ENCODE results near the gene COPS3. TPM values are rescaled to one million over a fixed set of nuclear protein-coding genes. Genes with fewer than 3 reads are reported as not detected.
A peak's percentile ranks its signal among the peaks of the same experiment; 100 is the strongest.
"Not testable (repeated sequence)": the region's sequence is repeated elsewhere in the genome, so short reads cannot be mapped to it uniquely, and the experiment has no call there.

Gene COPS3
- total RNA-seq, 1 donor from 2014 or later, result 89.2 TPM

- not testable (repeated sequence) for H3K27ac ChIP-seq (ENCODE audit: low read depth, low read length); H3K9me3 ChIP-seq (ENCODE audit: control insufficient read depth in 3 of 3, low read length in 3 of 3); H3K9ac ChIP-seq (ENCODE audit: low read depth in 1 of 3, low read length in 3 of 3); H3K4me3 ChIP-seq (ENCODE audit: low read length in 3 of 3); H3K36me3 ChIP-seq (ENCODE audit: control insufficient read depth in 3 of 3, insufficient read depth in 3 of 3, low read length in 3 of 3)
- H3K27me3 ChIP-seq (ENCODE audit: control insufficient read depth in 3 of 3, insufficient read depth in 3 of 3, low read length in 3 of 3), result peaks cover 0 to 13% (median 0%) of the 10 kb centered on the region in 3 donors
- H3K4me1 ChIP-seq (ENCODE audit: control insufficient read depth in 3 of 3, insufficient read depth in 3 of 3, low read length in 3 of 3), result peaks cover 5 to 11% (median 5%) of the 10 kb centered on the region in 3 donors
These were observed 20.6 kb upstream of the COPS3 start for GRCh38 chr17:17301659-17302058.

GRCh38 chr17:17300624-17301568 lies 19.9 kb upstream of the COPS3 start:
- no peak overlapping the region for H3K27ac ChIP-seq (ENCODE audit: low read depth, low read length)
- H3K4me1 ChIP-seq (ENCODE audit: control insufficient read depth in 3 of 3, insufficient read depth in 3 of 3, low read length in 3 of 3), result peaks cover 5 to 11% (median 5%) of the 10 kb centered on the region in 3 donors
- H3K9ac ChIP-seq (ENCODE audit: low read depth in 1 of 3, low read length in 3 of 3), result peak overlapping the region in 2 of 3 donors; percentile 33 to 53
- H3K27me3 ChIP-seq (ENCODE audit: control insufficient read depth in 3 of 3, insufficient read depth in 3 of 3, low read length in 3 of 3), result peaks cover 0 to 13% (median 0%) of the 10 kb centered on the region in 3 donors
- no peaks in the 10 kb centered on the region for H3K9me3 ChIP-seq (ENCODE audit: control insufficient read depth in 3 of 3, low read length in 3 of 3)
- no peaks in the 10 kb centered on the region for H3K36me3 ChIP-seq (ENCODE audit: control insufficient read depth in 3 of 3, insufficient read depth in 3 of 3, low read length in 3 of 3)
- peak overlapping the region; percentile 29 to 38 (median 33) for H3K4me3 ChIP-seq (ENCODE audit: low read length in 3 of 3)

- H3K9ac ChIP-seq (ENCODE audit: low read depth in 1 of 3, low read length in 3 of 3), result no peak overlapping the region
- no peak overlapping the region for H3K27ac ChIP-seq (ENCODE audit: low read depth, low read length)
- H3K4me1 ChIP-seq (ENCODE audit: control insufficient read depth in 3 of 3, insufficient read depth in 3 of 3, low read length in 3 of 3), result peaks cover 0 to 7% (median 3%) of the 10 kb centered on the region in 3 donors
- H3K27me3 ChIP-seq (ENCODE audit: control insufficient read depth in 3 of 3, insufficient read depth in 3 of 3, low read length in 3 of 3), result peaks cover 0 to 13% (median 0%) of the 10 kb centered on the region in 3 donors
- H3K36me3 ChIP-seq (ENCODE audit: control insufficient read depth in 3 of 3, insufficient read depth in 3 of 3, low read length in 3 of 3), result no peaks in the 10 kb centered on the region
- no peaks in the 10 kb centered on the region for H3K9me3 ChIP-seq (ENCODE audit: control insufficient read depth in 3 of 3, low read length in 3 of 3)
- H3K4me3 ChIP-seq (ENCODE audit: low read length in 3 of 3), result no peak overlapping the region
These were observed 17.1 kb upstream of the COPS3 start for GRCh38 chr17:17298108-17298507.

GRCh38 chr17:17297217-17297616 lies 16.2 kb upstream of the COPS3 start:
- Histone ChIP-seq H3K36me3 (ENCODE audit: control insufficient read depth in 3 of 3, insufficient read depth in 3 of 3, low read length in 3 of 3) (no peaks in the 10 kb centered on the region), H3K4me3 (ENCODE audit: low read length in 3 of 3) (no peak overlapping the region), H3K9ac (ENCODE audit: low read depth in 1 of 3, low read length in 3 of 3) (no peak overlapping the region), H3K9me3 (ENCODE audit: control insufficient read depth in 3 of 3, low read length in 3 of 3) (no peaks in the 10 kb centered on the region), H3K27me3 (ENCODE audit: control insufficient read depth in 3 of 3, insufficient read depth in 3 of 3, low read length in 3 of 3) (peaks cover 0 to 13% (median 0%) of the 10 kb centered on the region in 3 donors), H3K4me1 (ENCODE audit: control insufficient read depth in 3 of 3, insufficient read depth in 3 of 3, low read length in 3 of 3) (peaks cover 0 to 7% (median 3%) of the 10 kb centered on the region in 3 donors), H3K27ac (ENCODE audit: low read depth, low read length) (no peak overlapping the region)

DNA sequence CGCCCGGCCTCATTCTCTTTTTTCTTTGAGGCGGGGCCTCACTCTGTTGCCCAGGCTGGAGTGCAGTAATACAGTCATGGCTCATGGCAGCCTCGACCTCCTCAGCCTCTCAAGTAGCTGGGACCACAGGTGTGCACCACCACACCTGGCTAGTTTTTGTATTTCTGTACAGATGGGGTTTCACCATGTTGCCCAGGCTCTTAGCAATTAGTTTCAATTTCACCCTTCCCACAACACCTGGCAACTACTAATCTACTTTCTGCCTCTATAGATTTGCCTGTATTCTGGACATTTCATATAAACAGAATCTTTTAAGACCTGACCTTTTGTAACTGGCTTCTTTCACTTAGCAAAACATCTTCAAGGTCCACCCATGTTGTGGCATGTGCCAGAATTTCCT lies 14.1 kb upstream of the COPS3 start:
- Histone ChIP-seq H3K27ac (ENCODE audit: low read depth, low read length) (no peak overlapping the region), H3K9ac (ENCODE audit: low read depth in 1 of 3, low read length in 3 of 3) (no peak overlapping the region), H3K27me3 (ENCODE audit: control insufficient read depth in 3 of 3, insufficient read depth in 3 of 3, low read length in 3 of 3) (peaks cover 0 to under 1% (median 0%) of the 10 kb centered on the region in 3 donors), H3K4me1 (ENCODE audit: control insufficient read depth in 3 of 3, insufficient read depth in 3 of 3, low read length in 3 of 3) (no peaks in the 10 kb centered on the region), H3K4me3 (ENCODE audit: low read length in 3 of 3) (no peak overlapping the region), H3K9me3 (ENCODE audit: control insufficient read depth in 3 of 3, low read length in 3 of 3) (no peaks in the 10 kb centered on the region), H3K36me3 (ENCODE audit: control insufficient read depth in 3 of 3, insufficient read depth in 3 of 3, low read length in 3 of 3) (no peaks in the 10 kb centered on the region)

DNA sequence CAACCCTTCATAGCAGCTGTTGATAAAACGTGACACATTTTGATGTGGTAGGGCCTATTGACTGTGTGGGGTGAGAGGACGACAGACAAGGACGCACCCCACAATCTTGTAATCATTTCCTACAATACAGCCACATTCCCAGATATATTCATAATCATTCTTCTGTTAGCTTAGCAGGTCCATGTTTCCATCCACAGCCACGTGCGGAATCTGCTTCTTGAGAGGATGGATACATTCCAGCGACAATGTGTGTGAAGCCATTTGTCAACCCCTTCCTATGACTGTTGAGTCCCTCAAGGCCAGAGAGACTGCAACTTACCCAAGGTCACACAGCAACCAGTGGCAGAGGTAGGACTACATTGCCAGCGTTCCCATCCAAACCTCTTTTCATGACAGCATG lies 8.7 kb upstream of the COPS3 start:
- H3K4me3 ChIP-seq (ENCODE audit: low read length in 3 of 3), result no peak overlapping the region

GRCh38 chr17:17289086-17289485 lies 8.0 kb upstream of the COPS3 start:
- Histone ChIP-seq H3K27ac (ENCODE audit: low read depth, low read length) (no peak overlapping the region), H3K9ac (ENCODE audit: low read depth in 1 of 3, low read length in 3 of 3) (no peak overlapping the region), H3K4me1 (ENCODE audit: control insufficient read depth in 3 of 3, insufficient read depth in 3 of 3, low read length in 3 of 3) (no peaks in the 10 kb centered on the region), H3K27me3 (ENCODE audit: control insufficient read depth in 3 of 3, insufficient read depth in 3 of 3, low read length in 3 of 3) (no peaks in the 10 kb centered on the region), H3K9me3 (ENCODE audit: control insufficient read depth in 3 of 3, low read length in 3 of 3) (no peaks in the 10 kb centered on the region), H3K36me3 (ENCODE audit: control insufficient read depth in 3 of 3, insufficient read depth in 3 of 3, low read length in 3 of 3) (no peaks in the 10 kb centered on the region), H3K4me3 (ENCODE audit: low read length in 3 of 3) (no peak overlapping the region)

More for the DNA sequence above, 8.7 kb upstream of the COPS3 start:
- Histone ChIP-seq H3K9ac (ENCODE audit: low read depth in 1 of 3, low read length in 3 of 3) (no peak overlapping the region), H3K4me1 (ENCODE audit: control insufficient read depth in 3 of 3, insufficient read depth in 3 of 3, low read length in 3 of 3) (no peaks in the 10 kb centered on the region), H3K9me3 (ENCODE audit: control insufficient read depth in 3 of 3, low read length in 3 of 3) (no peaks in the 10 kb centered on the region), H3K27me3 (ENCODE audit: control insufficient read depth in 3 of 3, insufficient read depth in 3 of 3, low read length in 3 of 3) (no peaks in the 10 kb centered on the region), H3K36me3 (ENCODE audit: control insufficient read depth in 3 of 3, insufficient read depth in 3 of 3, low read length in 3 of 3) (no peaks in the 10 kb centered on the region), H3K27ac (ENCODE audit: low read depth, low read length) (no peak overlapping the region)

DNA sequence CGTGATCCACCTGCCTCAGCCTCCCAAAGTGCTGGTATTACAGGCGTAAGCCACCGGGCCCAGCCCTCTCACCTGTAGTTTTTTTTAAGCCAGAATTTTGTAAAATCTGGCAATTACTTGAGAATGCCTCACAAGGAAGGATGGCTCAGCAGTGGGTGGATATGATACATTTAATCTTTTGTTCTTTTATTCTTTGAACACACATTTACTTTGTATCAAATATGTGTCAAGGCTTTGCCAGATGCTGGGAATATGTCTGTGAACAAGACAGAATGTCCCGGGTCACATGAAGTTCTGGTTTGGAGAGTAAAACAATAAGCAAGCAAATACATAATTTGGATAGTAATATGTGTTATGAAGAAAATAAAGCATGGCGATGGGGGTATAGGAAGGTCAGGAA lies 4.9 kb upstream of the COPS3 start:
- no peaks in the 10 kb centered on the region for H3K36me3 ChIP-seq (ENCODE audit: control insufficient read depth in 3 of 3, insufficient read depth in 3 of 3, low read length in 3 of 3)
- H3K4me3 ChIP-seq (ENCODE audit: low read length in 3 of 3), result no peak overlapping the region
- no peaks in the 10 kb centered on the region for H3K9me3 ChIP-seq (ENCODE audit: control insufficient read depth in 3 of 3, low read length in 3 of 3)
- H3K4me1 ChIP-seq (ENCODE audit: control insufficient read depth in 3 of 3, insufficient read depth in 3 of 3, low read length in 3 of 3), result peaks cover 0 to 6% (median 4%) of the 10 kb centered on the region in 3 donors
- H3K9ac ChIP-seq (ENCODE audit: low read depth in 1 of 3, low read length in 3 of 3), result peak overlapping the region in 1 of 3 donors; percentile 5
- H3K27ac ChIP-seq (ENCODE audit: low read depth, low read length), result no peak overlapping the region
- no peaks in the 10 kb centered on the region for H3K27me3 ChIP-seq (ENCODE audit: control insufficient read depth in 3 of 3, insufficient read depth in 3 of 3, low read length in 3 of 3)

GRCh38 chr17:17279316-17279715 lies 1.7 kb downstream of the COPS3 start:
- Histone ChIP-seq H3K4me1 (ENCODE audit: control insufficient read depth in 3 of 3, insufficient read depth in 3 of 3, low read length in 3 of 3) (peaks cover 23 to 30% (median 23%) of the 10 kb centered on the region in 3 donors), H3K4me3 (ENCODE audit: low read length in 3 of 3) (peak overlapping the region; percentile 32 to 95 (median 79)), H3K27me3 (ENCODE audit: control insufficient read depth in 3 of 3, insufficient read depth in 3 of 3, low read length in 3 of 3) (no peaks in the 10 kb centered on the region), H3K9me3 (ENCODE audit: control insufficient read depth in 3 of 3, low read length in 3 of 3) (no peaks in the 10 kb centered on the region), H3K36me3 (ENCODE audit: control insufficient read depth in 3 of 3, insufficient read depth in 3 of 3, low read length in 3 of 3) (peaks cover 0 to 5% (median 3%) of the 10 kb centered on the region in 3 donors), H3K9ac (ENCODE audit: low read depth in 1 of 3, low read length in 3 of 3) (peak overlapping the region; percentile 65 to 99 (median 94)), H3K27ac (ENCODE audit: low read depth, low read length) (peak overlapping the region; percentile 99)

DNA sequence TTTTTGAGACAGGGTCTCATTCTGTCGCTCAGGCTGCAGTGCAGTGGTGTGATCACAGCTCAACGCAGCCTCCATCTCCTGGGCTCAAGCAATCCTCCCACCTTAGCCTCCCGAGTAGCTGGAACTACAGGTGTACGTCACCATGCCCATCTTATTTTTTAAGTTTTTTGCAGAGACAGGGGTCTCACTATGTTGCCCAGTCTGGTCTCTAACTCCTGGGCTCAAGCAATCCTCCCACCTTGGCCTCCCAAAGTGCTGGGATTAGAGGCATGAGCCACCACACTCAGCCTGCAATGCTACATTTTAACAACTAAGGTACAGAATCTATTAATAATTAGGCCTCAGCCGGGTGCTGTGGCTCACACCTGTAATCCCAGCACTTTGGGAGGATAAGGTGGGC lies 3.6 kb downstream of the COPS3 start:
- Histone ChIP-seq H3K4me1 (ENCODE audit: control insufficient read depth in 3 of 3, insufficient read depth in 3 of 3, low read length in 3 of 3) (peaks cover 23 to 30% (median 23%) of the 10 kb centered on the region in 3 donors), H3K36me3 (ENCODE audit: control insufficient read depth in 3 of 3, insufficient read depth in 3 of 3, low read length in 3 of 3) (peaks cover 9 to 22% (median 17%) of the 10 kb centered on the region in 3 donors)
- not testable (repeated sequence) for H3K27ac ChIP-seq (ENCODE audit: low read depth, low read length); H3K27me3 ChIP-seq (ENCODE audit: control insufficient read depth in 3 of 3, insufficient read depth in 3 of 3, low read length in 3 of 3); H3K9ac ChIP-seq (ENCODE audit: low read depth in 1 of 3, low read length in 3 of 3); H3K9me3 ChIP-seq (ENCODE audit: control insufficient read depth in 3 of 3, low read length in 3 of 3); H3K4me3 ChIP-seq (ENCODE audit: low read length in 3 of 3)

Measured in skeletal muscle tissue (tissue), 4 donors.